HEK293T (cell line): ENCODE data around the gene DLG1.

Experiments
- BHLHE40 ChIP-seq: fragments of 450-650 bp; IDR thresholded peaks from 2 replicates; pipeline ENCODE4 v1.6.1; 2016; ENCODE audit warnings: mild to moderate bottlenecking, moderate library complexity, borderline replicate concordance
- CTBP1 ChIP-seq: fragments of 450-650 bp; IDR thresholded peaks from 2 replicates; pipeline ENCODE4 v1.6.1; 2016; ENCODE audit warnings: borderline replicate concordance
- SP1 ChIP-seq: fragments of 450-650 bp; IDR thresholded peaks from 2 replicates; pipeline ENCODE4 v1.6.1; 2017
- ZNF384 ChIP-seq: fragments of 450-650 bp; IDR thresholded peaks from 2 replicates; pipeline ENCODE4 v1.6.1; 2016

- TF ChIP-seq BHLHE40 (no peak), ZNF384 (no peak), CTBP1 (no peak), SP1 (no peak)
Observed at GRCh38 chr3:197093871-197094270, 204.5 kb downstream of the DLG1 start.
